Measurements from ENCODE around the gene TMUB1. TPM values are rescaled to one million over a fixed set of nuclear protein-coding genes. Genes with fewer than 3 reads are reported as not detected.

TMUB1 gene
- polyA plus RNA-seq, 4 donors, result 26.2 to 43.0 (median 27.9) TPM

DNA sequence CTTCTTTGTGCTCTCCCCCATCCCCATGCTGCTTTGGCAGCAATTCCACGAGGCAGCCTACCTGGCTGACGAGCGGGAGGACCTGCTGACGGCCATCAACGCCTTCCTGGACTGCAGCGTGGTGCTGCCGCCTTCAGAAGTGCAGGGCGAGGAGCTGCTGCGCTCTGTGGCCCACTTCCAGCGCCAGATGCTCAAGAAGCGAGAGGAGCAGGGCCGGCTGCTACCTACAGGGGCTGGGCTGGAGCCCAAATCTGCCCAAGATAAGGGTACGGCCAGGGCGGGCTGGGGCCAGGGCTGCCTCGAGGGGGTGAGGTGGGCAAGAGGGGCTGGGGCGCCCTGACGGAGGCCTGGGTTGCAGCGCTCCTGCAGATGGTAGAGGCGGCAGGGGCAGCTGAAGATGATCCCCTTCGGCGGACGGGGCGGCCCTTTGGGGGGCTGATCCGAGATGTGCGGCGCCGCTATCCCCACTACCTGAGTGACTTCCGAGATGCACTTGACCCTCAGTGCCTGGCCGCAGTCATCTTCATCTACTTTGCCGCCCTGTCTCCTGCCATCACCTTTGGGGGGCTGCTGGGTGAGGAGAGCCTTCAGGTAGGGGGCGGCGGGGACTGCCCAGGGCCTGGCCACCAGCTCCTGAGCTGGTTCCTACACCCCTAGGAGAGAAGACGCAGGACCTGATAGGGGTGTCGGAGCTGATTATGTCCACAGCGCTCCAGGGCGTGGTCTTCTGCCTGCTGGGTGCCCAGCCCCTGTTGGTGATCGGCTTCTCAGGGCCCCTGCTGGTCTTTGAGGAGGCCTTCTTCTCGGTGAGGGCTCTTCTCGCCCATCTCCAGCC lies 12.0 kb downstream of the TMUB1 start:
- DNase-seq (ENCODE audit: low read depth in 4 of 4, low spot score in 3 of 4), result no peak

DNA sequence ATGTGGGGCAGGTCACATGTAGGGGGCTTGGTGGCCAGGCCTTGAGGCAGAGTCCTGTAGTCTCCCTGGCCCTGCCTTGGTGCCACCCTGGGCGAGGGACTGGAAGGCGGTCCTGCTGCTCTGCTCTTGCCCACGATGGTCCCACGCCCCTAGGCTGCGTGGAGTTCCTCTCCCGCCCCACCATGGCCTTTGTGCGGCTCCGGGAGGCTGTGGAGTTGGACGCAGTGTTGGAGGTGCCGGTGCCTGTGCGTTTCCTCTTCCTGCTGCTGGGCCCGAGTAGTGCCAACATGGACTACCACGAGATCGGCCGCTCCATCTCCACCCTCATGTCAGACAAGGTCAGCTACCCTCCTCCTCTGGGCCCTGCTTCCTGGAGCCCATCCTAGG lies 12.7 kb downstream of the TMUB1 start:
- DNase-seq (ENCODE audit: low read depth in 4 of 4, low spot score in 3 of 4), result no peak

DNA sequence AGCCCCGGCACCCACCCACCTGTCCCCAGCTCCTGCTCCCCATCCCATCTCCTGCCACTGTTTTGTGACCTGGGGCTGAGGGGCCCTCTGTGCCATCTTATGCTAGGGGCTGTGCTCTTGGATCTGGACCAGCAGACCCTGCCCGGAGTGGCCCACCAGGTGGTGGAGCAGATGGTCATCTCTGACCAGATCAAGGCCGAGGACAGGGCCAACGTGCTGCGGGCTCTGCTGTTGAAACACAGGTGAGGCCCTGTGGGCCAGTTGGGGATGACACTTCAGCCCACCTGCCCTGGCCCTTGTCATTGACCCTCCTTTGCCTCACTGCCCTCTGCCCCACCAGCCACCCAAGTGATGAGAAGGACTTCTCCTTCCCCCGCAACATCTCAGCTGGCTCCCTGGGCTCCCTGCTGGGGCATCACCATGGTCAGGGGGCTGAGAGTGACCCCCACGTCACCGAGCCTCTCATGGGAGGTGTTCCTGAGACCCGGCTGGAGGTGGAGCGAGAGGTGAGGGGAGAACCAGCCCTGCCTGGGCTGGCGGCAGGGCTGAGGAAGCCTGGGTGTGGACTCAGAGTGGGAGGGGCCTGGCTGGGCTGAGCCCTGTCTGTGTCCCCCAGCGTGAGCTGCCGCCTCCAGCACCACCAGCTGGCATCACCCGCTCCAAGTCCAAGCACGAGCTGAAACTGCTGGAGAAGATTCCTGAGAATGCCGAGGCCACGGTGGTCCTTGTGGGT lies 13.3 kb downstream of the TMUB1 start:
- DNase-seq (ENCODE audit: low read depth in 4 of 4, low spot score in 3 of 4), result no peak

DNA sequence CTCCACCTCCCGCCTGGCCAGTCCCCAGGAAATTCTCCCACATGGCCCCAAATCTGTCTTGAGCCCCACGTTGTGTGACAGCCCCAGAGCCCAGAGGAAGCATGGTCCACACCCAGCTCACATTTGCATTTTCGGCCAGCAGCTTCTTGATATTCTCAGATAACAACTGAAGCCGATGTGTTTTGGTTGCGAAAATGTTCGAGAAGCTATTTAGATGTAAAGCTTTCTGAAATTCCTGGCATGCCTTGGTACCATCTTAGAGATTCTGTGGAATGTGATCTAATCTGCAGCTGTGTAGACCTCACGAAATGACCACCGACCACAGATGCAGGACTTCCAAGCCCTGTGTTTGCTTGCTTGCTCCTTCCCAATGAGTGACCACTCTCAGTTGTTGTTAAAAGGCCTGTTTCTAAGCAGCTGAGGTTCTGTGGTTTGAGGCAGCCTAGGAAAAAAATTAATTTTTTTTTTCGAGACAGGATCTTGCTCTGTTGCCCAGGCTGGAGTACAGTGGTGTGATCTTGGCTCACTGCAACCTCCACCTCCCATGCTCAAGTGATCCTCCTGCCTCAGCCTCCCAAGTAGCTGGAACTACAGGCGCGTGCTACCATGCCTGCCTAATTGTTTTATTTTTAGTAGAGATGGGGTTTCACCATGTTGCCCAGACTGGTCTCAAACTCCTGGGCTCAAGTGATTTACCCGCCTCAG lies 15.1 kb downstream of the TMUB1 start:
- no peak for DNase-seq (ENCODE audit: low read depth in 4 of 4, low spot score in 3 of 4)

DNA sequence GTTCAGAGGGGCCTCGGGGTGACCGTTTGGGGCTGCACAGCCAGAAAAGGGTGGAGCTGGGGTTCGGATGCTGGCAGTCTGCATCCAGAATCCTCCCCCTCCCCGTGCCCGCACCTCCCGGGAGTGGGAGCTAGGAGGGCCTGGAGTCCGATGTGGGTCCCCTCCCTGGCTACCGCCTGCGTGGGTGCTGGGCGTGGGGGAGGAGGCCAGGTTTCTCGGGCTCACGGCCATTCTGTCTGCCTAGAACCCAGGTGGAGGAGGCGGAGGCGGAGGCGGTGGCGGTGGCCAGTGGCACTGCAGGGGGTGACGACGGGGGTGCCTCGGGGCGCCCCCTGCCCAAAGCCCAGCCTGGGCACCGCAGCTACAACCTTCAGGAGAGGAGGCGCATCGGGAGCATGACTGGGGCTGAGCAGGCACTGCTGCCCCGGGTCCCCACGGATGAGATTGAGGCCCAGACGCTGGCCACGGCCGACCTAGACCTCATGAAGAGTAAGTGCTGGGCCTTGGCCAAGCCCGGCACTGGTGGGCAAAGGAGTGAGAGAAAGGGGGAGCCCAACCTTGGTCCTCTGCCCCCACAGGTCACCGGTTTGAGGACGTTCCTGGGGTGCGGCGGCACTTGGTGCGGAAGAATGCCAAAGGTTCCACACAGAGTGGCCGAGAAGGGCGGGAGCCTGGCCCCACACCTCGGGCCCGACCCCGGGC lies 16.9 kb downstream of the TMUB1 start:
- DNase-seq (ENCODE audit: low read depth in 4 of 4, low spot score in 3 of 4), result no peak

DNA sequence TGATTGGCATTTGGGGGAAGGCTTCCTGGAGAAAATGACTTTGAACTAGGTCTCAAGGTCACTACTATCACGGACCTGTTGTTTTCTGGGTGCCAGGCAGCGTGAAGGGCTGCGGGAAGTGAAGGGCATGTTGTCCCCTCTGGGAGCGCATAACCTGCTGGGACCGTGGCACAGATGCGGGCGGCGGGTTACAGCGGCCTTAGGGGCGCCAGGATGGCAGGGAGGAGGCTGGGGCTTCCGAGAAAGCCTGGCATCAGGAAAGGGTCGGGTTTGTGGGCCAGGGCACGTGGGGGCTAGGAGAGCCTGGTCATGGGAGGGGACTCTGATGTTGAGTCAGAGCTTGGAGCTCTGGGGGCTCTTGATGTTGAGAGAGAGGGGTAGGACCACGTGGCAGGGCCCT lies 17.8 kb downstream of the TMUB1 start:
- no peak for DNase-seq (ENCODE audit: low read depth in 4 of 4, low spot score in 3 of 4)

DNA sequence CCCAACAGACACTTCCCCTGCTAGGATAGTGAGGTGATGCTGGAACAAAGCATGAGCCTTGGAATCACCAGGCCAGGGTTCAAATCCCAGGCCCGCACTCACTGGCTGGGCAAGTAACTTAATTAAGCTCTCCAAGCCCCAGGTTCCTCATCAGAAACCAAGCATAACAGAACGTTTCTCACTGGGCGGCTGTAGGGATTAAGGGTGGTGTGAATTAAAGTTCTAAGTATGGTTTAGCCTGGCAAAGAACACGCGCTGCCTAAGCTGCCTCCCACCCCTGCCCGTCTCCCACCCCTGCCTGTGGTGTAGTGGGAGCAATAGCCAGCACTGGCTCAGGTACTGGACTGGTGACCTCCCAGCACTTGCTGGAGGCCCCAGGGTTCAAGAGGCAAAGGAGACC lies 18.3 kb downstream of the TMUB1 start:
- DNase-seq (ENCODE audit: low read depth in 4 of 4, low spot score in 3 of 4), result no peak

DNA sequence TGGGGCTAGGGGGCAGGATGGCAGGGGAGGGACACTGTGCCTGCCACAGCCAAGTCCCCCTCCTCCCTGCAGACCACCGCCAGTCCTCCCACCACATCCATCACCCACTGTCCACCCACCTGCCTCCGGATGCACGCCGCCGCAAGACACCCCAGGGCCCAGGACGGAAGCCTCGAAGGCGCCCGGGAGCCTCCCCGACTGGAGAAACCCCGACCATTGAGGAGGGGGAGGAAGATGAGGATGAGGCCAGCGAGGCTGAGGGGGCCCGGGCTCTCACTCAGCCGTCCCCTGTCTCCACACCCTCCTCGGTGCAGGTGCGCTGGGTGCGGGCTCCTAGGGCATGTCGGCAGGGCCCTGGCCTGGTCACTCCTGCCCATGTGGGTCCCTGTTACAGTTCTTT lies 18.8 kb downstream of the TMUB1 start:
- no peak for DNase-seq (ENCODE audit: low read depth in 4 of 4, low spot score in 3 of 4)

DNA sequence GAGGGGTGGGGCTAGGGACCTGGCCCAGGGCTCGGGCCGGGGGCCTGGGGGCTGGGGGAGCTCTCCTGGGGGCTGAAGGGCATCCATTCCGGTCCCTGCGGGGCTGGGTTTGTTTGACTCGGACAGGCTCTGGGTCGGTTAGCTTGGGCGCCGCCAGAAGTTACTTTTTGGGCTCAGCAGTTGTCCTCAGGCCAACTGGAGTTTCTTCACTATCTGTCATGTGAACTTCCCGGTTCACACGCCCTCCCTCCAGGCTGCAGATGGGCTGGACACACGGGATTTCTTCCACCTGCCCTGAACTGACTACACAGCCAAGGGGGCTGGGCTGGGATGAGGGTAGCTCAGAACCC lies 20.1 kb downstream of the TMUB1 start:
- DNase-seq (ENCODE audit: low read depth in 4 of 4, low spot score in 3 of 4), result no peak

DNA sequence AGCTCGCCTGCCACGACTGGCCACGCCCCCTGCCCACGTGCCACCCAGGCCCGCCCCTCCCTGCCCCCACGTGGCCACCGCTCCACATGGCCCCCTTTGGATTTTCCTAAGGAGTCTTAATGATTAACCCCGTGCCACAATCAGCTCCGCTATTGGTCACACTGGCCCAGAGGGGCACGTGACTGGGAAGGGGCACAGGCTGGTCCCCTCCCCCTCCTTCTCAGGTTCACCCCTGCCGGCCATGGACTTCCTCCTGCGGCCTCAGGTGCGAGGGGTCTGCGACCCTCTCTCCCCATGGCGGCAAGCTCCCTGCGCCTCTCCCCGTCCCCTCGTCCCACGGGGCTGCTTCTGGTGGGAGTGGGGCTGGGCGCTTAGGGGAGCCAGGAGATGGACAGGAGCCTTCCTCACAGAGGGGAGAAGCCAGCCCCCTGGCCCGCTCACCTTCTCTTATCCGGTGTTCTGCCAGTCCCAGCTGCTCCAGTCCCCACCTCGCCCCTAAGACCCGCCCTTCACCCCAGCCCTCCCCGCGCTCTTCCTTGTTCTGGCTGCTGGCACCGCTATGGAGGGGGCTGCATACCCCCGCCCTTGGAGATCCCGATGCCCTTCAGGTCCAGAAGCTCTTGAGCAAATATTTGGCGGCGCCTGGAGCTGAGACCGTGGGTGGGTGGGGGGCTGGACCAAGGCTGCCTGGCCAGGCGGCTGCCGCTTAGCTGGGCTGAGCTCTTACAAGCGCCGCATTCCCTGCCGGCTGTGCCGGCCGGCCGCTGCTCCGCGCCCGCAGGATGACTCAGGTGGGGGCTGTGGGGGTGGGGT lies 20.7 kb downstream of the TMUB1 start:
- no peak for DNase-seq (ENCODE audit: low read depth in 4 of 4, low spot score in 3 of 4)

DNA sequence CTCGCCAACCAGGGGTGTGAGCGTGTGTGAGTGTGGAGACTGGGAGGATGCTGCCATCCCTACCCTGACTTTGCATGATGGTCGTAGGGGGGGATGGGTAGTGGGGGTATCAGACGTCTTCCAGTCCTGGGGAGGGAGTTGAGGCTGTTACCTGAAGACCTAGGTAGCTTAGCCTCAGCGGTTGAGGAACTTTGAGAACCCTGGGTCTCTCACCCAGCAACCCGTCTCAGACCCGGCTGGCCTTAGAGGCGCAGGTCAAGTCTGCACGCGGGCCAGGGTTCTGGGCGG lies 21.2 kb downstream of the TMUB1 start:
- no peak for DNase-seq (ENCODE audit: low read depth in 4 of 4, low spot score in 3 of 4)

DNA sequence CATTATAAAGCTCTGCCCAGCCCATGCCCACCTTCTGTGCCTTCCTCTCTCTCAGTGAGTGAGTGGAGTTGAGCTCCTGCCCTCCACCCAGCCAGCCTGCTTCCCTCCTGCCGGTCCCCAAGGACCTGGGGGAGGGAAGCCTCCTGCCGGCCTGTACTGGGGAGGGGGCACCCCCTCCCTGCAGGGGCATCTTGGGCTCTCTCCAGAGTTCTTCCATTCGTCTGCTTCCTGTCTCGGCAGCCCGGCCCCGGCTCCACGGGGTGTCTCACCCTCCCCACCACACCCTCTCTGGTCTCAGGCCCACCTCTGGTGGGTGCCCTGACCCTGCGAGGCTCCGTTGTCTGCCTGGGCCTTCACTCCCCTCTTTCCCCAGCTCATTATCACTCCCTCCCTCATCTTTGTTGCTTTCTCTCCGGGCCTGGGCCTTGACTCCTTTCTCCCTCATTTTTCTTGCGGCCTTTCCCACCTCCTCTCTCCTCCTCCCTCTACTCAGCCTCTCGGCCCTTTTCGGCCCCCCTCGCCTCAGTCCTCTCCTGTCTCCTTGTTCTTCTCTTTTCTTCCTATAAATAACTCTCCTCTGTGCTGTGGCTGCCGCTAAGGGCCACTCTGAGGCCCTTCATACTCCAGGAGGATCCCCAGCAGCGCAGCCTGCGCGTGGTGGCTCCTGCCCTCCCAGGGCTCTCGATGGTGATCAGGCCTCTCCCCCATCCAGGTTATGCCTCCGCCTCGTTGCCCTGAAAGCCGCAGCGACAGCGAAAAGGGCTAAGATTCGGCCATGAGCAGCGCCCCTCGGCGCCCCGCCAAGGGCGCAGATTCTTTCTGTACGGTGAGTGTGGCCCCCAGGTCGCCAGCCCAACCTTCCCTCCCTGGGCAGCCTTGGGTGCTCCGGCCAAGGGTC lies 21.8 kb downstream of the TMUB1 start:
- DNase-seq (ENCODE audit: low read depth in 4 of 4, low spot score in 3 of 4), result no peak

DNA sequence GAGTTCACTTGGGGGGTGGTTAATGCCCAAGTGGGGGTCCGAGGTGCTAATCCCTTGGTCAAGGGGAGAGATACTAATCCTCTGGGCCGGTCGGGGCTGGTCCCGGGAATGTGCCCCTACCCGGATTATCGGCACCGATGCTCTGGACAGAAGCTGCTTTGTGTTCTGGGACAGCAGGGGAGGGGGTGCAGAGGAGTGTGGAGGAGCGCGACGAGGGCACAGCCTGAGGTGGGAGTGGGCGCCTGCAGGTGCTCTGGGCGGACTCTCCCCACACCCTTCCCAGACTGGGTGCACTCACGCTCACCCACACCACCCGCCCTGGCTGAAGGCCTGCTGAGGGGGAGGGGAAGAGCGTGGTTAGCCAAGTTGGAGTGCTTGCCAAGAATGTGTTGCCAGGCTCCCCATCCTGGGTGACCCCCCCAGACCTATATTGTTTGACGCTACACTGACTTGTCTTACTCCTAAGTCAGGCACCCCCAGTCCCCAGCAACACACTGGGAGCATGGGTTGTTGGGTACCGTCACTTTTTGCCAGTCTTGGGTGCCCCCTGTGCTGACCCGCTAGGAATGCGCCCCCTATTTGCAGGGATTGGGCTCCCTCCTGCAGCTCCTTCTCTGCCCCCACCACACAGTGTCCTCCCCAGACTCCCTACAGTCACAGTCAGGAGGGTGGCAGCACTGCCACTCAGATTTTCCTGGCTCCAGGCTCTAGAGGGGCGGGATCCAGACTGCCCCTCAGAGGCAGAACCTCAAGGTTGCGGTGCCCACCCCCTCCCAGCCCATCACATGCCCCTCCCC lies 22.7 kb downstream of the TMUB1 start:
- DNase-seq (ENCODE audit: low read depth in 4 of 4, low spot score in 3 of 4), result no peak

DNA sequence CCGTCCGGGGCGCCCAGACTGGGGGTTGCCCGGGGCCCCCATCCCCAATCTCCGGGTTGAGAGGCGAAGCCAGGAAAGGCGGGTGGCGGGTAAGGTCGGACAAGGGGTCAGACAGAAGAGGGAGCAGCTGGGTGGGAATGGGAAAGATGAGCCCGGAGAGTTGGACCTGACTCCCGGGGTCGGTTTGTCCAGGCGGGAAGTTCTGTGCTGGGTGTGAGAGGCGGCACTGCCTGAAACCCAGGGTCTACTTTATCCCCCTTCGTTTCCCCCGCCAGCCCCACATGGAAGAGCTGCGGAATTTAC lies 23.2 kb downstream of the TMUB1 start:
- no peak for DNase-seq (ENCODE audit: low read depth in 4 of 4, low spot score in 3 of 4)

DNA sequence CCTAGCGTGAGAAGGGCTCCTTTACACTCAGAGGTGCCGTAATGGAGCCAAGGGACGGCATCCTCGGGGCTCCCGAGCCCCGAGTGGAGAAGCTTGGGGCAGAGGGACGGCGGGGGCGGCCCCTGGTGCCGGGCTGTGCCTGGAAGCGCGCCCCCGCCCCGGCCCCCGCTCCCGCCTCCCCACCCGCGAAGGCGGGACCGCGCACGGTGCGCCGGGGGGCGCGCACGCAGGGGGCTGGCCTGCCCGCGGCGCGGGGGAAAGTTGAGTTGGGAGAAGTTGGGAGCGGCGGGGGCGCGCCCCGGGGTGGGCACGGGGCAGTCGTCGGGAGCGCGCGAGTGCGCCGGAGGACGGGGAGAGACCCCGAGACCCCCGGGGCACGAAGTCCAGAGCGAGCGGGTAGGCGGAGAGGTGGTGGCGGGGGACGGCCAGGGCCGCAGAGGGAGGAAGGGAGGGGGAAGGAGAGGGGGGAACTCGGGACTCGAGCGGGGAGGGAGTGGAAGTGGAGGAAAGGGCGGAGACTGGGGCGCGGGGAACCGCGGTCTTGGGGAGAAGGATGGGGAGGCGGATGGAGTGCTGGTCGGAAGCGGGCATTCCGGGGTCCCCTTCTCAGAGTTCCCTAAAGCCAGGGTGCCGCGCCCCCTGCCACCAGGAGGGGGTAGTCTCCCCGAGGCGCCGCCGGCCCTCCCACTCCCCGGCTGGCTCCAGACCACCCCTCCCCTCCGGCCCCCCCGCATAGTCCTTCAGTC lies 23.8 kb downstream of the TMUB1 start, which contains the start of gene SLC4A2:
SLC4A2 (plus strand) TSS at position 223 of the 746 bp plus-strand sequence. CDS start 2,399 bp downstream, outside the sequence.
- peak in 3 of 4 donors; percentile 65 to 73 (median 70) for DNase-seq (ENCODE audit: low read depth in 4 of 4, low spot score in 3 of 4)

DNA sequence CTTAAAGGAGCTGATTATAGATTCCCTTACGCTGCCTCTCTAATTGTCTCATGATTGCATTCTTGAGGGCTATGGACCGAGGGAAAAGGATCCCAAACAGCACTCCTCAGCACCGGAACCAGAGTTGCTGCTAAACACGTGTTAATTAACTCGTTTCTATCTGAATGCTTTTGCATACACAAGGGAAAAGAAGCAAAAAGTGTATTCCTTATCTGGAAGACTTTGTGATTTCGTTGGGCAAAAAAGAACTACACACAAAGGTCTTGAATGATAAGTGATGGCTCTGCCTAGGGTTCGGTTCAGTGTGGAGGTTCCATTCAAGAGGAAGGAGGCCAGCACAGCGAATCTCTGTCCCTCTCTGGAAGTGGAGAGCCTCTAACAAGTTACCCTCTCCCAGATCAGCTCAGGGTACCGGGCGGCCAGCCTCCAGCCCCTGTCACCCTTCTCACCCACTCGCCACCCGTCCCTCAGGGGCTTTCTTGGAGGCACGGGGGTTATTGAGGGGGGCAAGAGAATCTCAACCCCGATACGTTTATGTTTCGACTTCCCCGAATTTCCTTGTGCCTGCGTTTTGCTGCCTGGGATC lies 24.4 kb downstream of the TMUB1 start:
- peak in 1 of 4 donors; percentile 26 for DNase-seq (ENCODE audit: low read depth in 4 of 4, low spot score in 3 of 4)

DNA sequence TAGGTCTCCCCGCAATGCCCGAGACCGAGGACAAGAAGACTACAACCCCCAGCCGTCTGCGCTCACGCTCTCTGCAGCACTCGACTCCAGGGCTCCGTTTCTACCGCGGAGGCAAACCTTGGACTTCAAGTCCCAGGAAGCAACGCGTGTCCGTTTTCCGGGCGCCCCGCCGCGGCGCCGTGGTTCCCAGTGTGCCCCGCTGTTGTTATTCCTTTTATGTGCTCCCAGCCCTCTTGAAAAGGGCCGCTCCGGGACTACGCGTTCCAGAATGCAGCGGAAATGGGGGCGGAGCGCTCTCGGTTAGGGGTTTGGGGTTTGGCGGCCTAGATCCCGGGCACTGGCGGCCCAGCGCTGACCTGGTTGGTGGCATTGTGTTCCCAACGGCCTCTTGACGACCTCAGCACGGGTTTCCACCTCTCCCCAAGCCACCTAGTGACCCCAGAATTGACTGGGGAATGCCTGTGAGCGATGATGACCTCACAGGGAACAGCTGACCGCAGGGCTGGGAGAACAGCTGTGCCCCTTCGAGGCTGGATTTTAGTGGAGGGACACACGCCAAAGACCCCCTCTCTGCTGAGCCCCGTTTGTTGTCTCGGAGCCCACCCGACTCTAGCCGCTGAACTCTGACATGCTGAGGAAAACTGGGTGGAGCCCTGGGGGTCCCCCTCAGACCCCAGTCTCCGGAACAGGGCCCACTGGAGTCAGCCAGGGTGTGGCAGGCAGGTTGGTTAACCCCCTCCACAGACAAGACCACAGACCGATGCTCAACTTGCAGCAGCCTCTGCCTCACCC lies 25.1 kb downstream of the TMUB1 start:
- DNase-seq (ENCODE audit: low read depth in 4 of 4, low spot score in 3 of 4), result peak; percentile 95 to 99 (median 97)

All from right renal pelvis (tissue), 4 donors.